GM08714 (cell line): ENCODE results near the gene TBRG1.
A peak's percentile ranks its signal among the peaks of the same experiment; 100 is the strongest.
"Not testable (repeated sequence)": the region's sequence is repeated elsewhere in the genome, so short reads cannot be mapped to it uniquely, and the experiment has no call there.

Experiments
- H3K4me3 ChIP-seq: fragments of 200-500 bp; sonication (Bioruptor generic); 2 replicates; pipeline ENCODE4 v1.5.1; 2014; ENCODE audit warnings: mild to moderate bottlenecking, low read length, inconsistent platforms
- ZNF274 ChIP-seq: IDR thresholded peaks from 2 replicates; pipeline ENCODE4 v1.6.1; 2012; ENCODE audit warnings: mild to moderate bottlenecking, low read depth, low read length

The TBRG1 gene

DNA sequence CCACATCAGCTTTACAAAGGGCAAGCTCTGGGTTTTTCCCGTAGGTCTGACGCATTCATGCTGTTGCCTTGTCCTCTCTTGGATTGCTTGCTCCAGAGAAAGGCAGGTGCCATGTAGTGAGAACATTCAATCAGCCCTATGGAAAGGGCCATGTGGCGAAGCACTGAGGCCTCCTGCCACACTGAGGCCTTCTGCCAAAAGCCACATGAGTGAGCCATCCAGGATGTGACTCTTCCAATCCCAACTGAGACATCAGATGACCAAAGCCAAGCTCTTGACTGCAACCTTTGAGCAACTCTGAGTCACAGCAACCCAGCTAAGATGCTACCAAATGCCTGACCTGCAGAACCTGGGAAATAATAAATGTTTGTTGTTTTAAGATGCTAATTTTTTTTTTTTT is 20.5 kb upstream of the TBRG1 start:
- no peak overlapping the region for H3K4me3 ChIP-seq
- TF ChIP-seq ZNF274 = no peak

DNA sequence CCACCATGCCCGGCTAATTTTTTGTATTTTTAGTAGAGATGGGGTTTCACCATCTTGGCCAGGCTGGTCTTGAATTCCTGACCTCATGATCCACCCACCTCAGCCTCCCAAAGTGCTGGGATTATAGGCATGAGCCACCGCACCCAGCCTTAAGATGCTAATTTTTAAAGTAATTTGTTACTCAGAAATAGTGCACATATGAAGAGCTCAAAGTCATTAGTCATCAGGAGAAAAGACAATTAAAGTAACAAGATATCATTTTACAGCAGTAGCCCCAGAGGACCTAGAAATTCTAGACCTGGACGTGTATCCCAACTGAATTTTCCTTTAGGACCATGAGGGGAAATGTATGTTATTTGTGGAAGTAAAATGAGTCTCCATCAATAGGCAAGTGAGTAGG is 19.9 kb upstream of the TBRG1 start:
- not testable (repeated sequence) for H3K4me3 ChIP-seq

DNA sequence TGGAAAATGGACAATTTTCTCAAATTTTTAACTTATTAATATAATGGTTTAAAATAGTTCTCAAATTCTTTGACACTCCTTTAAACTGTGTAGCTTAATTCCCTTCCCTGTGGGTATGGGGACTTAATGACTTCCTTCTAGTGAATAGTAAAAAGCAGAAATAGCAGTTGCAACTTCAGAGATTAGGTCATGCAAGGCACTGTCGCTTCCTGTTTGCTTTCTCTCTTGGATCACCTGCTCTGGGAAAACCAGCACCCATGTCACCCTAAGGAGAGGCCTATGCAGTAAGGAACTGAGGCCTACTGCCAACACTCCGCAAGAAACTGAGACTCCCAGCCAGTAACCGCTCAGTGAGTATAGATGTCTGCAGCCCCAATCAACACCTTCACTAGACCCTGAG is 16.9 kb upstream of the TBRG1 start:
- no peak for TF ChIP-seq ZNF274
- no peak overlapping the region for H3K4me3 ChIP-seq

DNA sequence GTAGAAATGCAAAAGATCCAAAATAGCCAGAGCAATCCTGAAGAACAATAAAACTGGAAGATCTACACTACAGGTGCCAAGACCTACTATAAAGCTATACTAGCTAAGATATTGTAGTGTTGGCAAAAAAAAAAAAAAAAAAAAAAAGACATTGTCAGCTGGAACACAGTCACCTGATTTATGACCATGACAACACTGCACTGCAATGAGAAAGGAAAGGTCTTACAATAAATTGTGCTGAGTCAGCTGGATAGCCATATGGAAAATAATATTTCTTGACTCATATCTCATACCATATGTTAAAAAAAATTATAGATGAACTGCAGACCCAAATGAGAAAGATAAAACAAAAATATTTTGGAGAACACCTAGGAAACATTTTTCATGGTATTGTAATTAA is 14.5 kb upstream of the TBRG1 start:
- H3K4me3 ChIP-seq = no peak overlapping the region
- TF ChIP-seq ZNF274 = no peak

DNA sequence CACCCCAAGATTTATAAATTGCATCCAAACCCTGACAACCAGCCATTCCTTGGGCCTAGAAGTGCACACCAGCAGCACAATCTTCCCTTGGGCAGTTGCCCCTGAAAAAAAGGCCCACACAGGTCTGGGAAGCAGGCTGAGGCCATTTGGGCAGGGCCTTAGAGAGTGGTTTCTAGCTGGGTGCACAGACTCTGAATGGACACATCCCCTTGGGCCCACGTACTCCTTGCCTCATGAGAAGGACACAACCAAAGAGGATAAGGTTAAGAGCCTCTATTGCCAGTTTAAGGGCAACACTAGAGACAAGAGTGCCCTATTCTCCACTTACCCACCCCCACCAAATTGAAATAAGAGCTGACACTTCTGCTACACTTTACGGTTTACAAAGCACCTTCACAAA is 12.4 kb upstream of the TBRG1 start:
- no peak overlapping the region for H3K4me3 ChIP-seq
- no peak for TF ChIP-seq ZNF274

DNA sequence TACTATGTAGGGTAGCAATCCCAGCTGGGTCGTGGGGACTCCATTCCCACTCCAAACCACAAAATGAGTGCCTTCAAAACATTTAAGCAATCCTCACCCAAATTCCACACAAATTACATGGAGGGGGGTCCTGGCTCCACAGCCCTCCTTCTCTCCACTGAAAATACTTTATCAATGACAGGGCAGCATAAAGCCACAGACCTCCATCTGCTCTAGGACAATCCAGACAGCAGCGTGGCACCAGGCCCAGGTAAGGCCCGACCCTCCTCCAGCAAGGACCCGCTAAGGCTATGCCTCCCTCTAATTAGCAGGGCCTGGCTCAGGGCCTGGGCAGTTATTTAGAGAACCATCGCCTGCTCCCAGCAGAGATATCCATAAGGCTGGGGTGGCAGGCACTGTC is 11.6 kb upstream of the TBRG1 start, which contains the start of gene PANX3:
Gene PANX3 (plus strand): TSS at position 365 of the 400 bp plus-strand sequence. CDS start 129 bp downstream, outside the sequence.
- no peak within 1 kb of the TSS for H3K4me3 ChIP-seq
- no peak for TF ChIP-seq ZNF274

DNA sequence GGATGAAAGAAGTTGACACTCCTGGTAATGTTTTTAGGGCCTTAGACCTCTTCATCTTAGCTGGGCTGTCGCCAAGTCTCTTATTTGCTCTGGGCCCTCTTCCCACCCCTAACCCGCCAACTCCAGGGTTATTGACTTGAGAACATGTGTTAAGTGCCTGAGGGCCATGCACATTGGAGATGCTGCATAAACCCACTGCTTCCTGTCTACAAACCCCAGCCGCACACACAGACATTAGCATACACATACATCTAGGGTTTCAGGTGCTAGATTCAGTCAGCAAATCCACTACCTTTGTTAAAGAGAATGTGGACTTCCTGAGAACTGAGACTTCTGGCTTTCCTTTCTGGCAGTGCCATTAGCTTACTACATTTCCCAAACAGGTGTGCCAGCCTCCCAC is 10.6 kb upstream of the TBRG1 start:
- no peak for TF ChIP-seq ZNF274
- no peak overlapping the region for H3K4me3 ChIP-seq

DNA sequence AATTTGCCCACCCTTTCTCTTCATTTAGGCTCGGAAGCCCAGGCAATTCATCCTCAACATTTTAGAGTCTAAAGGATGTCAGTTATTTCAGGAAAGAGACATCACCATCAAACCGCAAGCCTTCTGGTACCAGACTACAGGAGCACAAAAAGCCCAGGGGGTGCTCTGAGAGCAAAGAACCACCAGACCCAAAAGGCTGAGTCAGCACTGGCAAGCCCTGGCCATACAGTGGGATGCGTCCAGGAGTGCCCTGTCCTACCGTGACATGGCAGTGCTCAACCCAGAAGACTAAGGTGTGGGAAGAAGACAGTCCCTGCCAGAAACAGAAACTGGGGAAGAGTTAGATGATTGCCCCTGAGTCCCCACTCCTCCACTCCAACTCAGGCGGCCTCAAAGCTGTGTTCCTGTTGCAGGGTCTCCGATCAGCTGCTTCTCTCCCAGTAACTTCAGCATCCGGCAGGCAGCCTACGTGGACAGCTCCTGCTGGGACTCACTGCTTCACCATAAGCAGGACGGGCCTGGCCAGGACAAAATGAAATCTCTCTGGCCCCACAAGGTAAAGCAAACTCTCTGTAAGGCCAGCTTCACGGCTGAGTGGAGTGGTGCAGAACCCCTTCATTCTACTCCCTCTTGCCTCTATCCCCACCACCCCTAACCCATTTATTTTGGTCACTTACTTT is 10.0 kb upstream of the TBRG1 start:
- TF ChIP-seq ZNF274 = no peak
- no peak overlapping the region for H3K4me3 ChIP-seq

DNA sequence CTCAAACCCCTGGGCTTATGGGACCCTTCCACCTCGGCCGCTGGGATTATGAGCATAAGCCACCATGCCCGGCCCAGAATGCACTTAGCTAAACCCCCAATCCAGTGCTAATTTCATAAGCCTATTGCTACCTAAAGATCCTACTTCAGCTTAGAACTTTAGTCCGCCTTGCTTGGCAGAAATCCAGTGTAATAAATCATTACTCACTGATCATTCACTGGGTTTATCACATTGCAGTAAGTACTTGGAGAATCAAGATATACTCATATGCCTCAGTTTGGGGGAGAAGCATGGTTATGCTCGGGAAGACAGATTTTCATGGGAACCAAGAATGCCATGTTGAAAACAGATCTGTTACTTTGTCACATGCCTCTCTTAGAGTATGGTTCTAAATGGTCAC is 3.8 kb upstream of the TBRG1 start:
- TF ChIP-seq ZNF274 = no peak
- no peak overlapping the region for H3K4me3 ChIP-seq

DNA sequence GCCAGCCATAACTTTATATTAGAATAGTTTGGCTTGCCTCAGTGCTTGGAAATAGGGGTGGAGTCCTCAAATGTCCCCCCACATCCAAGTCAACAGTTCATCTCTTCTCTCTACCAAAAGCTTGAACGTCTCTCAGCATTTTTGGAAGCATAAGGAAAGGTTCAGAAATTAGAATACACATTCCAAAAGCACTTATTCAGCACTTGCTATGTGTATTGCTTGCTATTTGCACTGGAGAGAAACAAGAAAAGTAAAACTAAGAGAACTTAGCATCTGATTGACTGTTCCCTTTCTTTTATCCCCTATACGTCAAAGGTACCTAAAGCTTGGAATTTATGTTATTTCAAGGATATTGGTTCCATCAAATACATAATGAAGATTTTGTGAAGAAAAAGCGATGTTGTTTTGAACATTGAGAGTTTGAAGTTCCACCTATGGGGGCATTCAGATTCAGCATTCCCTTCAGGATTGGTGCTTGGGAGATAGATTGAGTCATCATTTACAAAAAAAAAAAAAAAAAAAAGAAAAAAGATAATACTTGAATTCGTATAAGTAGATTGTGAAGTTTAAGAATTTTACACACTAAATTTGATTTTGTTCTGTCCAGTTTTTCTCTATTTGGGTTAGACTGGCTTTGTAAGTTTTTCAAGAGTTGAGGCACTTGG is 1.3 kb downstream of the TBRG1 start:
- H3K4me3 ChIP-seq = peak overlapping the region; percentile 94
- TF ChIP-seq ZNF274 = no peak

DNA sequence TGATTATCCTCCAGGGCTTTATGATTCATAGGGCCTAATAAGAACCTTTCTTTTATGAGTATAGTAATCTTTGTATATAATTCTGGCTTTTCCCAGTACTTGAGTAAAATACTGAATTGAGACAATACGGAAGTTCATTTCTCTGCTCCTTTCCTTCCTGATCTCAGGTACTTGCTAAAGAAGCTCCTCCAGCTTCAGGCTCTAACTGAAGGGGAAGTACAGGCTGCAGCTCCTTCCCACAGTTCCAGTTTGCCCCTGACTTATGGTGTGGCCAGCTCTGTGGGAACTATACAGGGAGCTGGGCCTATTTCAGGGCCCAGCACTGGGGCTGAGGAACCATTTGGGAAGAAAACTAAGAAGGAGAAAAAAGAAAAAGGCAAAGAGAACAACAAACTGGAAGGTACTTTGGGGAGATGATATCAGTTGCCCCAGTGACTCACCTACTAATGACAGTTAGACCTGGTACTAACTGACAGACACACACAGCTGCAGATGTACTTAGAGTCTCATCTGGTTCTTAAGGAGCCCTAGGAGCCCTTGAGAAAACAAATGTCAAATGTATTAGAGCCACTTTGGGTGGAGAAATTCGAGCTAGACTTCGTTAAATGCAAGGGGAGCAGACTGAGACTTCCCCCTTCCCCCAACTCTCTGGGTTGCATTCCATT is 3.0 kb downstream of the TBRG1 start:
- no peak overlapping the region for H3K4me3 ChIP-seq
- TF ChIP-seq ZNF274 = no peak

DNA sequence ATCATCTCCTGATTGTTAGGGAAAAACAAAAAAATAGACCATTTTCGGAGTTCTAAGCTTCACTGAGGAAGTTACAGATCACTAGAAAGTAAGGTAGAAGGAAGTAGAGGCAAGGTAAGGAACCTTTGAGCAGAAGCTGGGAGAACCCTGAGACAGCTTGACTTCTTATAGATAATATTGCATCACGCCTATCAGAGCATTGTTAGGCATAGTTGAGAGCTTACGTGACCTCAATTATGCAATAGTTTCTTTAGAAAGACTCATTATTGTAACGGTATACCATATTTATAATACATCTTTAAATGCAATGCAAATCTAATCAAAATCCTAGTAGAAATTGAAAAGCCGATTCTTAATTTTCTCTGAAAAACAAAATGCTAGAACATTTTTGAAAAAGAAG is 4.9 kb downstream of the TBRG1 start:
- no peak for TF ChIP-seq ZNF274
- H3K4me3 ChIP-seq = no peak overlapping the region

DNA sequence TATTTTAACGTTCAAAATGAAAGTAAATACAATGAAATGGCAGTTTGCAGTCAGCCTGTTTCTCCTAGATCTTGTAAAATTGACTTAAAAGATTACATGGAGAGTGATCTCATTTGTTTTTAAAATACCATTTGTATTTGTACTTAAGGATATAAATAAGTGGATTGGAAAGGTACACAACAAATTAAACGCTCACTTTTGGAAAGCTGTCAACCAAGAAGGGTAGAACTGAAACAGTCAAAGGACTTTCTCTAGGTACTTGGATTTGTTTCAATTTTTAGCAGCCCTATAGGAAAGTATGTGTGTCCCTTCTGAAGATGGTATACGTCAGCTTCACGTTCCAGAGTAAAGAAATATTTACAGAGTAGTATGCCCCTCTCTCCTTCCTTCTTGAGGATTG is 7.3 kb downstream of the TBRG1 start:
- no peak for TF ChIP-seq ZNF274
- H3K4me3 ChIP-seq = no peak overlapping the region

DNA sequence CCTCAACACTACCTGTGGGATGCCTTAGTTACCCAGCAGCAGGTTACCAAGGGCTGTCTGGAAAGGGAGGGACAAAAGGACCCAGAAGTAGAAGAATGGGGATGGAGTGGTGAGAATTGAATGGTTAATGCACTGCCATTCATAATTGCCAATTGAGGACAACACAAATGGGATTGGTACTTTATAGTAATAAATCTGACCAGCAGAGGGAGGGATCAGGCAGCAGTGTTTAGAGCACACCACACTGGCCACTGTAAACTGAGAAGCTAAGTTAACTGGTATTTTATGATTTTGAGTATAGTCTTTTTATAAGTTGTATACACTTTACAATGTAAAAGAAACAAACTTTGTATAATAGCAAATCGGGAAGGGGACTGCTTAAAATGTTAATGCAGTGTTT is 10.7 kb downstream of the TBRG1 start:
- no peak for TF ChIP-seq ZNF274
- no peak overlapping the region for H3K4me3 ChIP-seq

DNA sequence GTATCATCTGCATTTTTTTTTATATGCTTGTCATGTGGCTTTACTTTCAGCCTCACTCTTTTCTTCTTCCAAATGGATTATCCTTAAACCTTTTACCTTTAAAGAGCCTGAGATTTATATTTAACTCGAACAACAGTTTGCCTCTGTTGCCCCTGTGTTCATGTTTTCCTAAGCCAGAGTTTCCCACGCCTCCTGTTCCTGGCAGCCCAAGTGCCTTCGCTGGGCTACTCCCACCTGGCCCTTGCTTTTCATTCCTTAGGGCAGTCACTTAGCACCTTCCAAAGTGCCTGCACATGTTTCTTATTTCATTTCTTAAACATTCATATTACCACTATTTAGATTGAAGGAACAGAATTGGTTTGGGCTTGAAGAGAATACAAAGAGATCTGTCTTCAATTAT is 13.3 kb downstream of the TBRG1 start:
- no peak for TF ChIP-seq ZNF274
- H3K4me3 ChIP-seq = no peak overlapping the region
